HepG2 (cell line): Measurements from ENCODE around the gene RYR2.

Source experiments
- EZH2 ChIP-seq: conservative IDR thresholded peaks from 2 replicates; pipeline ENCODE4 v1.6.1; 2012; ENCODE audit warnings: mild to moderate bottlenecking, low read depth, low read length, moderate library complexity
- KDM5A ChIP-seq: fragments of 200-600 bp; sonication (generic); IDR thresholded peaks from 2 replicates; pipeline ENCODE4 v1.7.0; 2018; ENCODE audit warnings: antibody characterized with exemption, mild to moderate bottlenecking, low read length, borderline replicate concordance
- NR2F2 ChIP-seq: IDR thresholded peaks from 2 replicates; pipeline ENCODE4 v1.6.1; 2012; ENCODE audit warnings: low read depth, inconsistent platforms, borderline replicate concordance
- SP1 ChIP-seq, 2 experiments: fragments of 450-650 bp in 1 of 2; sonication (generic) in 1 of 2; formaldehyde crosslinking in 1 of 2; IDR thresholded peaks; 2 replicates each; pipeline versions ENCODE4 v1.4.0 to v1.6.1; 2016 to 2020; ENCODE audit warnings: missing genetic modification reagents in 1 of 2
- ZC3H4 ChIP-seq: sonication (generic); formaldehyde crosslinking; IDR thresholded peaks from 2 replicates; pipeline ENCODE4 v1.4.0; 2020; ENCODE audit warnings: missing genetic modification reagents, borderline replicate concordance
- ZNF510 ChIP-seq: sonication (generic); formaldehyde crosslinking; IDR thresholded peaks from 2 replicates; pipeline ENCODE4 v1.4.0; 2020; ENCODE audit warnings: low read depth, mild to moderate bottlenecking, missing genetic modification reagents
- ZNF552 ChIP-seq: sonication (generic); formaldehyde crosslinking; IDR thresholded peaks from 2 replicates; pipeline ENCODE4 v1.9.0; 2022; ENCODE audit warnings: missing genetic modification reagents, mild to moderate bottlenecking, borderline replicate concordance
- TF ChIP-seq, protein P1 (sequence below): conservative IDR thresholded peaks from 2 replicates; pipeline ENCODE4 v1.6.1; 2018; ENCODE audit warnings: missing genetic modification reagents
- TF ChIP-seq, protein P2 (sequence below): sonication (generic); formaldehyde crosslinking; IDR thresholded peaks from 2 replicates; pipeline ENCODE4 v1.4.0; 2020; ENCODE audit warnings: missing genetic modification reagents
- TF ChIP-seq, protein P3 (sequence below): sonication (generic); formaldehyde crosslinking; IDR thresholded peaks from 2 replicates; pipeline ENCODE4 v1.4.0; 2020; ENCODE audit warnings: missing genetic modification reagents
- TF ChIP-seq, protein P4 (sequence below): sonication (generic); formaldehyde crosslinking; IDR thresholded peaks from 2 replicates; pipeline ENCODE4 v1.5.0; 2020; ENCODE audit warnings: mild to moderate bottlenecking, missing genetic modification reagents, moderate library complexity
- TF ChIP-seq, protein P5 (sequence below): sonication (generic); formaldehyde crosslinking; IDR thresholded peaks from 2 replicates; pipeline ENCODE4 v1.4.0; 2020; ENCODE audit warnings: missing genetic modification reagents

- TF ChIP-seq NR2F2 (no peak), ZNF552 (CRISPR knock-in tag) (no peak), KDM5A (no peak), ZNF510 (CRISPR knock-in tag) (no peak), ZC3H4 (no peak), SP1 (IDR thresholded peaks at IDR 0.05) (no peak), SP1 (CRISPR knock-in tag; IDR thresholded peaks at IDR 0.05) (no peak), EZH2 (no peak)
- TF ChIP-seq, protein P1, sequence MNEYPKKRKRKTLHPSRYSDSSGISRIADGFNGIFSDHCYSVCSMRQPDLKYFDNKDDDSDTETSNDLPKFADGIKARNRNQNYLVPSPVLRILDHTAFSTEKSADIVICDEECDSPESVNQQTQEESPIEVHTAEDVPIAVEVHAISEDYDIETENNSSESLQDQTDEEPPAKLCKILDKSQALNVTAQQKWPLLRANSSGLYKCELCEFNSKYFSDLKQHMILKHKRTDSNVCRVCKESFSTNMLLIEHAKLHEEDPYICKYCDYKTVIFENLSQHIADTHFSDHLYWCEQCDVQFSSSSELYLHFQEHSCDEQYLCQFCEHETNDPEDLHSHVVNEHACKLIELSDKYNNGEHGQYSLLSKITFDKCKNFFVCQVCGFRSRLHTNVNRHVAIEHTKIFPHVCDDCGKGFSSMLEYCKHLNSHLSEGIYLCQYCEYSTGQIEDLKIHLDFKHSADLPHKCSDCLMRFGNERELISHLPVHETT (CRISPR knock-in tag): no peak
- TF ChIP-seq, protein P2, sequence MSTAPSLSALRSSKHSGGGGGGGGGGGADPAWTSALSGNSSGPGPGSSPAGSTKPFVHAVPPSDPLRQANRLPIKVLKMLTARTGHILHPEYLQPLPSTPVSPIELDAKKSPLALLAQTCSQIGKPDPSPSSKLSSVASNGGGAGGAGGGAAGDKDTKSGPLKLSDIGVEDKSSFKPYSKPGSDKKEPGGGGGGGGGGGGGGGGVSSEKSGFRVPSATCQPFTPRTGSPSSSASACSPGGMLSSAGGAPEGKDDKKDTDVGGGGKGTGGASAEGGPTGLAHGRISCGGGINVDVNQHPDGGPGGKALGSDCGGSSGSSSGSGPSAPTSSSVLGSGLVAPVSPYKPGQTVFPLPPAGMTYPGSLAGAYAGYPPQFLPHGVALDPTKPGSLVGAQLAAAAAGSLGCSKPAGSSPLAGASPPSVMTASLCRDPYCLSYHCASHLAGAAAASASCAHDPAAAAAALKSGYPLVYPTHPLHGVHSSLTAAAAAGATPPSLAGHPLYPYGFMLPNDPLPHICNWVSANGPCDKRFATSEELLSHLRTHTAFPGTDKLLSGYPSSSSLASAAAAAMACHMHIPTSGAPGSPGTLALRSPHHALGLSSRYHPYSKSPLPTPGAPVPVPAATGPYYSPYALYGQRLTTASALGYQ (CRISPR knock-in tag): no peak
- TF ChIP-seq, protein P3, sequence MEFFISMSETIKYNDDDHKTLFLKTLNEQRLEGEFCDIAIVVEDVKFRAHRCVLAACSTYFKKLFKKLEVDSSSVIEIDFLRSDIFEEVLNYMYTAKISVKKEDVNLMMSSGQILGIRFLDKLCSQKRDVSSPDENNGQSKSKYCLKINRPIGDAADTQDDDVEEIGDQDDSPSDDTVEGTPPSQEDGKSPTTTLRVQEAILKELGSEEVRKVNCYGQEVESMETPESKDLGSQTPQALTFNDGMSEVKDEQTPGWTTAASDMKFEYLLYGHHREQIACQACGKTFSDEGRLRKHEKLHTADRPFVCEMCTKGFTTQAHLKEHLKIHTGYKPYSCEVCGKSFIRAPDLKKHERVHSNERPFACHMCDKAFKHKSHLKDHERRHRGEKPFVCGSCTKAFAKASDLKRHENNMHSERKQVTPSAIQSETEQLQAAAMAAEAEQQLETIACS: no peak
- TF ChIP-seq, protein P4, sequence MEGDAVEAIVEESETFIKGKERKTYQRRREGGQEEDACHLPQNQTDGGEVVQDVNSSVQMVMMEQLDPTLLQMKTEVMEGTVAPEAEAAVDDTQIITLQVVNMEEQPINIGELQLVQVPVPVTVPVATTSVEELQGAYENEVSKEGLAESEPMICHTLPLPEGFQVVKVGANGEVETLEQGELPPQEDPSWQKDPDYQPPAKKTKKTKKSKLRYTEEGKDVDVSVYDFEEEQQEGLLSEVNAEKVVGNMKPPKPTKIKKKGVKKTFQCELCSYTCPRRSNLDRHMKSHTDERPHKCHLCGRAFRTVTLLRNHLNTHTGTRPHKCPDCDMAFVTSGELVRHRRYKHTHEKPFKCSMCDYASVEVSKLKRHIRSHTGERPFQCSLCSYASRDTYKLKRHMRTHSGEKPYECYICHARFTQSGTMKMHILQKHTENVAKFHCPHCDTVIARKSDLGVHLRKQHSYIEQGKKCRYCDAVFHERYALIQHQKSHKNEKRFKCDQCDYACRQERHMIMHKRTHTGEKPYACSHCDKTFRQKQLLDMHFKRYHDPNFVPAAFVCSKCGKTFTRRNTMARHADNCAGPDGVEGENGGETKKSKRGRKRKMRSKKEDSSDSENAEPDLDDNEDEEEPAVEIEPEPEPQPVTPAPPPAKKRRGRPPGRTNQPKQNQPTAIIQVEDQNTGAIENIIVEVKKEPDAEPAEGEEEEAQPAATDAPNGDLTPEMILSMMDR (CRISPR knock-in tag): no peak
- TF ChIP-seq, protein P5, sequence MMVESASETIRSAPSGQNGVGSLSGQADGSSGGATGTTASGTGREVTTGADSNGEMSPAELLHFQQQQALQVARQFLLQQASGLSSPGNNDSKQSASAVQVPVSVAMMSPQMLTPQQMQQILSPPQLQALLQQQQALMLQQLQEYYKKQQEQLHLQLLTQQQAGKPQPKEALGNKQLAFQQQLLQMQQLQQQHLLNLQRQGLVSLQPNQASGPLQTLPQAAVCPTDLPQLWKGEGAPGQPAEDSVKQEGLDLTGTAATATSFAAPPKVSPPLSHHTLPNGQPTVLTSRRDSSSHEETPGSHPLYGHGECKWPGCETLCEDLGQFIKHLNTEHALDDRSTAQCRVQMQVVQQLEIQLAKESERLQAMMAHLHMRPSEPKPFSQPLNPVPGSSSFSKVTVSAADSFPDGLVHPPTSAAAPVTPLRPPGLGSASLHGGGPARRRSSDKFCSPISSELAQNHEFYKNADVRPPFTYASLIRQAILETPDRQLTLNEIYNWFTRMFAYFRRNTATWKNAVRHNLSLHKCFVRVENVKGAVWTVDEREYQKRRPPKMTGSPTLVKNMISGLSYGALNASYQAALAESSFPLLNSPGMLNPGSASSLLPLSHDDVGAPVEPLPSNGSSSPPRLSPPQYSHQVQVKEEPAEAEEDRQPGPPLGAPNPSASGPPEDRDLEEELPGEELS (CRISPR knock-in tag): no peak
Measured at GRCh38 chr1:237387144-237387505, 345.1 kb downstream of the RYR2 start.
